HG02610 (cell line): ENCODE results near the gene MON1A.

Experiments used
- ATAC-seq: cut with Tn5 transposase; IDR thresholded peaks from one replicate; pipeline ENCODE4 v1.9.1; 2021; ENCODE audit warnings: mild to moderate bottlenecking, moderate library complexity; ENCODE audit not compliant: unreplicated experiment

Gene MON1A

GRCh38 chr3:49895791-49896190 lies 33.8 kb downstream of the MON1A start:
- ATAC-seq = no peak

GRCh38 chr3:49889296-49889695 lies 40.3 kb downstream of the MON1A start:
- no peak for ATAC-seq

DNA sequence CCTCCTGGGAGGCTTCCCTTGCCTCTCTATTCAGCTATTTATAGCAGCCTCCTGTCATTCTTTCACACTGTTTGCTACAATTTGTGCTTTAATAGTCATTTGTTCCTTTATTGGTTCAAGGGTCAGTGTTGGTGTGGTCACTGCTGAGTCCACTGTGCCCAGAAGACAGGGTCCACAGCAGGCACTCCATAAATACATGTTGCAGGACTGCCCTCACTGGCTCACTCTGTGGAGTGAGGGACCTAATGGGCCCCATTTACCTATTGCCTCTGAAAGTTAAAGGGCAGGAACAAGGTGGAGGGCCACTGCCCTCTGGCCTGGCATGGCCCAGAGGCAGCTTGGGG lies 42.7 kb downstream of the MON1A start:
- no peak for ATAC-seq

- ATAC-seq = no peak
Observed at GRCh38 chr3:49883998-49884397, 45.6 kb downstream of the MON1A start.

GRCh38 chr3:49882166-49882565 lies 47.4 kb downstream of the MON1A start:
- ATAC-seq = no peak

GRCh38 chr3:49880581-49881315 lies 48.9 kb downstream of the MON1A start:
- ATAC-seq = no peak

DNA sequence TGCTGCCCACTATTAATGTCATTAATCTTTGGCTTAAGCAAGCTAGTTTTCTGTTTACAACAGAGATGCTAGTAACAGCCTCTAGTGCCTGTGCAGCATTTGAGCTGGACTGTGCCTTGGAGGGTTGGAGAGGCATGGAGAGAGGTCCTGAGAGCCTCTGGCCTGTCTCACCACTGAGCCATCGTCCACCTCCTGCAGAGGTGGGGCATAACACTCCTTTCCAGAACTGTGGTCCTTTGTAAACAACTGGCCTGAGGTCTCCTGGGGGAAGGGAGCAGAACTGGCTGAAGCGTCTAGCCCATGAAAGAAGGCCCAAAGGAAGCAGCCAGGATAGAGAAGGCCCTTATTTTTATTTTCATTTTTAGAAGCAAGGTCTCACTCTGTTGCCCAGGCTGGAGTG lies 49.9 kb downstream of the MON1A start:
- ATAC-seq = no peak

GRCh38 chr3:49878686-49879085 lies 50.9 kb downstream of the MON1A start:
- ATAC-seq = no peak

DNA sequence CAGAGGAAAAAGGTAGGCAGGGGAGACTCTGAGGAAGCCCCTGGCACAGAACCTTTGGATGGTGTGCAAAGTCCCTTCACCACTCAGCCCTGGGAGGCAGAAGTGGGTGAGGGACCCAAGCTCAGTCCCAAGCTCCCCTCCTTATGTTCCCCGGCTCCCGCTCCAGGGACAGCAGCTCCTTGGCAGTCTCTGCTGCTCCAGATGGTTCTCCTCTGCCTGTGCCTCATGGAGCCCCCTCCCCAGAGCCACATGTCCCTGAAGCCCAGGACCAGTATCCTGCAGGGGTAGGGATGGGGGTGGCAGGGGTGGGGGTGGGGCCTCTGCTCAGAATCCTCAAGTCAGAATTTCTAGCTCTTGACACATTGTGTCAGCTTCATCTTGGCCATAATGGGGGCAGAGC lies 51.9 kb downstream of the MON1A start:
- ATAC-seq = no peak

GRCh38 chr3:49876567-49876966 lies 53.0 kb downstream of the MON1A start:
- no peak for ATAC-seq

DNA sequence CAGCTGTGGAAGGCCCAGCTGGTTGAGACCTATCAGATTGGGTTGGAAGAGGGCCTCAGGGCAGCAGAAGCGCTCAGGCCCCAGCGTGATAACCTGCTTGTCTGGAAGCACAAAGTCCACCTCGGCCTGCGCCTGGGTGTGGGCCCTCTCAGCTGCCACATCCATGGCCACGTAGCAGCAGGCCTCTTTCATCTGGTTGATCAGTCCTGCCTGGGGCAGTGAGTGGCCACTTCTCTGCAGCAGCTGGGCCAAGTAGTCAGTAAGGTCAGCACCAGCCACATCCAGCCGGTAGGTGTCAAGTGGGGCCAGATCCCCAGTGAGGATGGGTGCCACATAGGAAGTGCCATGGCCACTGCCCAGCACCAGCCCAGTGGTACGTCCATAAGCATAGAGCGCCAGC lies 56.0 kb downstream of the MON1A start:
- ATAC-seq = no peak

DNA sequence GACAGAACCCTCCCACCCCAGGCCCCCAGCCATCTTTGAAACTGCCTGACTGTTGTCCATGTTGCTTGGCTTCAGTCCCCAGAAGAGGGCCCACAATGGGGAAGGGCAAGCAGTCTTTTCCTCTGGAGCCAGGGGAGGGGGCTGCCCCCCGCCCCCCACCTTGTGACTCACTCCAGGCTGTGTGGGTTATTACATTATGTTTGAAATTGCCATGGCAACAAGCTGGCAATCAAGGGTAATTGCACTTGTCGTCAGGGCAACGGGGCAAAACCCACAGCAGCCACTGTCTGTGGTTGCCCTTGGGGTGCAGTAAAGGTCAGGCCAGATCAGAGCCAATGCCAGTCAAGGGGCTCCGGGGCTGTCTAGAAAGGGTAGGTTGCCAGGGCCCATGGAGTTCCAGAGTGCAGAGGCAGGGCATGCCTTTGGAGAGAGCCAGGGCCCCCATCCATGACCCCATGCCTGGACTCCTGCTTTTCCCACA lies 56.8 kb downstream of the MON1A start:
- ATAC-seq = no peak

- ATAC-seq = no peak
Observed at GRCh38 chr3:49871531-49872153, 58.0 kb downstream of the MON1A start.

DNA sequence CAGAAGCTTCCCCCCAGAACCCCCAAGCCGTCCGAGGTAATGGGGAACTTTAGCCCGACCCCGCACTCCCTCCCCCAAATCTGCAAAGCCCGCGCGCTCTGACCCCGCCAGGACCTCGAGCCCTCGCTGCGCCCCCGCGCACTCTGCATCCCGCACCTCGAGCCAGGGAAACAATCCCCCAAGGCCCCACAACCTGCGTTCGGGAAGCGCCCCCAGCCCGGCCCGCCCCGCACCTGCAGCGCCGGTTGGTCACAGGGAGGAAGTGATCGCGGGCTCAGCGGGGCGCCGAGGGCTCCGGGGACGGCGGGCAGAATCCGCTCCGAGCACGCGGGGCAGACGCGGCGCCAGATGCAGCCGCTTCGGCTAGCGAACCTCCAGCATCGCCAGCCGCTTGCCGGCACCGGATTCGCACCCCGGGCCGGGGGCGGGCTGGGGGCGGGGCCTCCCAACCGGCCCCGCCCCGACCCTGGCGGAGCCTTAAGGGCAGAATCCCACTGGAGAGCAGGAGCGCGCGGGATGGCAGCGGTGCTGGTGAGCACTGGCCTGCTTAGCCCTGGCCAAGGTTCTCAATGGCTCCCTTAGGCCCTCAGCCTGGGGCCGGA lies 60.0 kb downstream of the MON1A start, which contains the start of gene CAMKV:
Gene CAMKV (minus strand): TSS at position 382 of the 602 bp plus-strand sequence. CDS start 7,518 bp downstream, outside the sequence.
- no peak for ATAC-seq

GRCh38 chr3:49868862-49869466 lies 60.6 kb downstream of the MON1A start:
- no peak for ATAC-seq

GRCh38 chr3:49867871-49868321 lies 61.7 kb downstream of the MON1A start:
- no peak for ATAC-seq

- ATAC-seq = no peak
Observed at GRCh38 chr3:49867400-49867799, 62.2 kb downstream of the MON1A start.

GRCh38 chr3:49865198-49865784 lies 64.3 kb downstream of the MON1A start:
- ATAC-seq = no peak

GRCh38 chr3:49864505-49864904 lies 65.1 kb downstream of the MON1A start:
- ATAC-seq = no peak

DNA sequence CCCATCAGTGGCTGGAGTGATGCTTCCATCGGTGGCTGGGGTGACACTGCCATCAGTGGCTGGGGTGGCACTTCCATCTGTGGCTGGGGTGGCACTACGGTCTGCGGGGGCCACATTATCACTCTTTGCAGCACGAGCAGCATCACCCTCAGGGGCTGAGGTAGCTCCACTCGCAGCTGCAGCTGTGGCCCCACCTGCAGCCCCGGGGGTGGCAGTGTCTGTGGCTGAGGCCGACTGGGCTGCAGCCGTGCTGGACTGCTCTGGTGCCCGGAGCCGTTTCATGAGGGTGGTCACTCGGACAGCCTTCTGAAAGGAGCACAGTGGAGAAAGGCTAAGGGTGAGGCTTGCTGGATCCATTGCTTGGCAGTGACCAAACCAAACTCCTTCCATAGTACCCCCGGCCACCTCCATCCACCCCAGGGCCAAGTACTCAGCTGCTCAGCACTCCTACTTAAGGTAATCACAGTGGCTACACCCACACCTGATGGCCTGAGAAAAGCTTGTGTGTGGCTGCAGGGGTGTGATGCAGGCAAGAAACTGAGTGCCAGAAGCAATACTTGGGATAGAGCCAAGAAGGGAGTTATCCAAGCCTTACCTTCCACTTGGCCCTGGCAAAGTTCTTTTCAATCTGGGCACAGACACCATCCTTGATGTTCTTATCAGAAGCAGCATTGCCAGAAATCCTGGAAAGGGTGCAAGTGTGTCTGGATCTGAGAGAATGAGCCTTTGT lies 69.9 kb downstream of the MON1A start:
- ATAC-seq = no peak
